Choroid plexus epithelial cell (primary cell): ENCODE measurements around the gene CLSTN2.

Experiments used
- DNase-seq: peaks from one replicate; pipeline ENCODE4 v3.0.0-alpha.2; 2010; ENCODE audit warnings: low read depth
- H3K4me3 ChIP-seq: 2 replicates; pipeline ENCODE4 v1.5.1; 2011; ENCODE audit warnings: low read depth, mild to moderate bottlenecking, control low read depth, low read length, moderate library complexity
- TF ChIP-seq, protein P1 (sequence below): conservative IDR thresholded peaks from 2 replicates; pipeline ENCODE4 v1.5.1; 2011; ENCODE audit warnings: low read depth, mild to moderate bottlenecking, control low read depth, inconsistent platforms, low read length, moderate library complexity

CLSTN2 gene

DNA sequence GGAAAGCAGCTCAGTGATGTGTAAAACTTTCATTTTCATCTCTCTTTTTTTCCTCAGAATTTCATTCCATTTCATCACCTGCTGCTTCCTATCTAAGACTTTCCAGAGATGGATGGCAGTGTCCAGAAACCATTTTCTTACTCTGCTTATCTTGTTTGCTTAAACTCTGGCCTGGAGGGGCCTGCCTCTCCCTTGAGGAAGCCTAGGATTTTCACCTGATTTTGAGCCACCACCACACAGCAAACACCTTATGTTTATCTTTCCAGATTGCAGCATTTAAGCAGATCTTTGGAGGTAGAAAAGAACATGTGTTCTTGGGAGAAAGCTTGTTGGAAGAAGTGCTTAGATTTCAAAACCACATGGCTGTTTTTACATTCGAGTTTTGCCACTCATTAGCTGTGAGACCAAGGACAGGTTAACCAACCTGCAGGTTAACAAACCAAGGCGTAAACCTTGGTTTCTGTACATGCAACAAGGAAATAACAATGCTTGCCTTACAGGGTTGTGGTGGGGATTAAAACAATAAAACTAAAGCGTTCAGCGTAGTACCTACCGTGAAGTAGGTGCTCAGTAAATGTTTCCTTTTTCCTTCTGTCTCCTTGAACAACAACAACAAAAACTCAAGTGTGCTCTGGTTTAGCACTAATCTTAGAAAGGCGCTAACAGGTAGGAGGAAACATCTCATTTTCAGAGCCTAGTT, 120.3 kb downstream of the CLSTN2 start:
- no peak for DNase-seq
- H3K4me3 ChIP-seq = no peak overlapping the region
- TF ChIP-seq, protein P1, sequence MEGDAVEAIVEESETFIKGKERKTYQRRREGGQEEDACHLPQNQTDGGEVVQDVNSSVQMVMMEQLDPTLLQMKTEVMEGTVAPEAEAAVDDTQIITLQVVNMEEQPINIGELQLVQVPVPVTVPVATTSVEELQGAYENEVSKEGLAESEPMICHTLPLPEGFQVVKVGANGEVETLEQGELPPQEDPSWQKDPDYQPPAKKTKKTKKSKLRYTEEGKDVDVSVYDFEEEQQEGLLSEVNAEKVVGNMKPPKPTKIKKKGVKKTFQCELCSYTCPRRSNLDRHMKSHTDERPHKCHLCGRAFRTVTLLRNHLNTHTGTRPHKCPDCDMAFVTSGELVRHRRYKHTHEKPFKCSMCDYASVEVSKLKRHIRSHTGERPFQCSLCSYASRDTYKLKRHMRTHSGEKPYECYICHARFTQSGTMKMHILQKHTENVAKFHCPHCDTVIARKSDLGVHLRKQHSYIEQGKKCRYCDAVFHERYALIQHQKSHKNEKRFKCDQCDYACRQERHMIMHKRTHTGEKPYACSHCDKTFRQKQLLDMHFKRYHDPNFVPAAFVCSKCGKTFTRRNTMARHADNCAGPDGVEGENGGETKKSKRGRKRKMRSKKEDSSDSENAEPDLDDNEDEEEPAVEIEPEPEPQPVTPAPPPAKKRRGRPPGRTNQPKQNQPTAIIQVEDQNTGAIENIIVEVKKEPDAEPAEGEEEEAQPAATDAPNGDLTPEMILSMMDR = no peak

DNA sequence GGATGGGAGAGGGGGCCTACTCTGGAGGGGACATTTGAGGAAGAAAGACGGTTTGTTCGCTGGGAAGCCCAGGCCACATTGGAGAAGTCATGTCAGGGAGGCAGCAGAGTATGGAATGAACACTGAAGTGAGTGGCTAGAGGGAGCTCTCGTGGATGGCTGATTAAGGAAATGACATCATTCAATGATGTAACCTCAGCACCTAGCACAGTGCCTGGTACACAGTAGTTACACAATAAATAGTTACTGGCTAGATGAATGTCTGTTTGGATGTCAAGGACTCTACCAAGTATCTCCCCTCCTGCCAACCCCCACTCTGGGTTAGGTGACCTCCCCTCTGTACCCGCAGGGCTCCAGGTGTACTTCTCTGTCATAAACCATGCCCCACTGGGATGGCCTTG, 121.1 kb downstream of the CLSTN2 start:
- DNase-seq = no peak
- TF ChIP-seq, protein P1 = no peak
- H3K4me3 ChIP-seq = no peak overlapping the region

DNA sequence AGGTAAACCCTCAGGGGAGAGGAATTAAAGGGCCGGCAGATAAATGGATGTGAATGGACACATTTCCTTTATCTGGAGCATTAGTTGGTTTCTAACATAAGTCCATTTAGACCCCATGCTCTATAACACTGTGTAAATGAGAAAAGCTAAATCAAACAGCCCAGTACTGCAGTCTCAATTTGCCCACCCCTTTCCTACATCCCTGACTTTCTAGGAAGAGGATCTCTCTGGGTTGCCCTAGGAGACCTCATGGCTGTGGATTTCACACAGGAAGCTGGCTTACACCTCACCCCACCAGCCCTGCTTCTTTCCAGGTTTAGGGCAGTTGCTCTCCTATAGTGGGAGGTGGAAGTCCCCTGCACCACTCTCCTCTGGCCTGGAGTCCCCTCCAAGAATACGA, 126.2 kb downstream of the CLSTN2 start:
- DNase-seq = no peak
- TF ChIP-seq, protein P1 = no peak
- no peak overlapping the region for H3K4me3 ChIP-seq

DNA sequence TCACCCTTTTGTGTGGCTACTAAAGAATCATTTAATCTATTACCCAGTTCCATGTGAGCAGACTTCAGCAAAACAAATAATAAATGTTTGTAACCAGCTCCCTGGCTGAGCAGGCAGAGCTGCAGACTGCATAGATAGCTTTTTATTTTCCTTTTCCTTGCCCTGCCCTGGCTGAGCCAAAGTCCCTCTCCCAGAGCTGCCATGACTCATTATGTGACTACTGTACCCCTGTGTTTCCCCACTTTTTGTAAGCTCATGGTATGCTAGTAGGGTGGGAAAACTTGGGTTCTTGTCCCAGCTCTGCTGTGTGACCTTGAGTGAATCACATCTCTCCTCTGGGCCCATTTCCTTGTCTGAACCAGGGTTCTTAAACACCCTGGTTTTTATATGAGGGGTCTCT, 127.5 kb downstream of the CLSTN2 start:
- no peak for DNase-seq
- TF ChIP-seq, protein P1 = no peak
- H3K4me3 ChIP-seq = no peak overlapping the region

DNA sequence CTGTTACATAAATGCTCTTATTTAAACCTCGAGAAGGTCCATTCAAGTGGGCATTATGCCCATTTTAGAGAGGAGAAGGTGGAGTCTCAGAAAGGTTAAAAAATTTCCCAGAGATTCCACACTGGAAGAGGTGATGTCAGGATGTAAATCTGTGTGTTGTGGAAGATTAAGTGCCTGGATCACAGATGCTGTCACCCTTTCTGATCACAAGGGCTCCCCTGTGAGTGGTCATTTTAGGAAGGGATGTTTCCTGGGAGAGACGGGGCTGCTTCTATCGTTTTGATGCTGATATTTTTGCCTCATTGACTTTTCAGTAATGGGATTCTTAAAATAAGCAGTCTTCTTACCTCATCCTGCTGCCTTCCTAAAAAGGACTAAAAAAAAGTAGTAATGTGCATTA, 132.5 kb downstream of the CLSTN2 start:
- no peak overlapping the region for H3K4me3 ChIP-seq
- DNase-seq = no peak
- TF ChIP-seq, protein P1 = no peak

DNA sequence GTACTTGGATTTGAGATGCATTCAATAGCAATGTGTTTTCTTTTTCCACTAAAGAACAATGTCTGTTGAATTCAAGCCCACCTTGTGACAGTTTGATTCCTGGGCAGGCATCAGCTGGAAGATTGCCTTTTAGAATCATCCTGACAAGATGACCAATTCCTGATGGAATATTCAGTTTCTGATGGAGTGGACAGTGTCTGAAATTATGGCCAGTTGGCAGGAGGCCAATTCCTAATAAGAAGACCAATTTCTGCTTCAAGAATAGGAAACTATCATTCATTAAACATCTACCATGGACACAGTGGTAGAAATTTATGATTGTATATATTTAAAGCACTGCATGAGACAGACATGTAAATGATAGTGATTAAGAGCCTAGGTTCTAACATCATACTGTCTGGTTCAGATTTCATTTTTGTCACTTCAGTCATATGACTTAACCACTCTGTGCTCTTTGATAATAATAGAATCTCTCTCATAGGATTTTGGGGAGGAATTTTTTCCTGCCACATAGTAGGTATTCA, 133.6 kb downstream of the CLSTN2 start:
- no peak overlapping the region for H3K4me3 ChIP-seq
- no peak for DNase-seq
- TF ChIP-seq, protein P1 = no peak
